NCI-H146 treated with DMSO at 0.1 percent for 48 hours (cell line): ENCODE measurements around the gene TIGAR.

ENCODE experiments used
- DNase-seq: peaks from one replicate; lab custom pipeline; 2025; ENCODE audit not compliant: unreplicated experiment; lab: John Stamatoyannopoulos, UW

TIGAR gene, protein sequence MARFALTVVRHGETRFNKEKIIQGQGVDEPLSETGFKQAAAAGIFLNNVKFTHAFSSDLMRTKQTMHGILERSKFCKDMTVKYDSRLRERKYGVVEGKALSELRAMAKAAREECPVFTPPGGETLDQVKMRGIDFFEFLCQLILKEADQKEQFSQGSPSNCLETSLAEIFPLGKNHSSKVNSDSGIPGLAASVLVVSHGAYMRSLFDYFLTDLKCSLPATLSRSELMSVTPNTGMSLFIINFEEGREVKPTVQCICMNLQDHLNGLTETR

GRCh38 chr12:4320853-4321701 lies at the start of gene TIGAR:
TIGAR (plus strand) TSS chr12:4321213; CDS start chr12:4321272, 59 bp downstream.
- DNase-seq: peak; percentile 91

GRCh38 chr12:4271717-4272423 lies 49.1 kb upstream of the TIGAR start:
- DNase-seq: no peak

- DNase-seq: no peak
These were observed 48.4 kb upstream of the TIGAR start for GRCh38 chr12:4272424-4273272.

- no peak for DNase-seq
These were observed 47.8 kb upstream of the TIGAR start for GRCh38 chr12:4273273-4273651.

DNA sequence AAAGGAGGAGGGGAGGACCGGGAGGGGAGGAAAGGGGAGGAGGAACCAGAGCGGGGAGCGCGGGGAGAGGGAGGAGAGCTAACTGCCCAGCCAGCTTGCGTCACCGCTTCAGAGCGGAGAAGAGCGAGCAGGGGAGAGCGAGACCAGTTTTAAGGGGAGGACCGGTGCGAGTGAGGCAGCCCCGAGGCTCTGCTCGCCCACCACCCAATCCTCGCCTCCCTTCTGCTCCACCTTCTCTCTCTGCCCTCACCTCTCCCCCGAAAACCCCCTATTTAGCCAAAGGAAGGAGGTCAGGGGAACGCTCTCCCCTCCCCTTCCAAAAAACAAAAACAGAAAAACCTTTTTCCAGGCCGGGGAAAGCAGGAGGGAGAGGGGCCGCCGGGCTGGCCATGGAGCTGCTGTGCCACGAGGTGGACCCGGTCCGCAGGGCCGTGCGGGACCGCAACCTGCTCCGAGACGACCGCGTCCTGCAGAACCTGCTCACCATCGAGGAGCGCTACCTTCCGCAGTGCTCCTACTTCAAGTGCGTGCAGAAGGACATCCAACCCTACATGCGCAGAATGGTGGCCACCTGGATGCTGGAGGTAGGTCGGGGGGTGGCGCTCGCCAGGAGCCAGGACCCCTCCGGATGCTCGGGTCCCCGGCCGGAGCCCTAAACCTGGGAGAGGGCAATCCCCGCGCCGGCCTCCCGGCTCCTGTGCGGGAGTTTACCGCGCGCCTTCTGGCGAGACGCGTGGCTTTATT lies 47.2 kb upstream of the TIGAR start, which contains the start of gene CCND2:
CCND2 (plus strand) TSS at position 111 of the 744 bp plus-strand sequence; CDS start at position 390, 279 bp downstream.
- no peak for DNase-seq

GRCh38 chr12:4274396-4275015 lies 46.5 kb upstream of the TIGAR start:
- DNase-seq: no peak

DNA sequence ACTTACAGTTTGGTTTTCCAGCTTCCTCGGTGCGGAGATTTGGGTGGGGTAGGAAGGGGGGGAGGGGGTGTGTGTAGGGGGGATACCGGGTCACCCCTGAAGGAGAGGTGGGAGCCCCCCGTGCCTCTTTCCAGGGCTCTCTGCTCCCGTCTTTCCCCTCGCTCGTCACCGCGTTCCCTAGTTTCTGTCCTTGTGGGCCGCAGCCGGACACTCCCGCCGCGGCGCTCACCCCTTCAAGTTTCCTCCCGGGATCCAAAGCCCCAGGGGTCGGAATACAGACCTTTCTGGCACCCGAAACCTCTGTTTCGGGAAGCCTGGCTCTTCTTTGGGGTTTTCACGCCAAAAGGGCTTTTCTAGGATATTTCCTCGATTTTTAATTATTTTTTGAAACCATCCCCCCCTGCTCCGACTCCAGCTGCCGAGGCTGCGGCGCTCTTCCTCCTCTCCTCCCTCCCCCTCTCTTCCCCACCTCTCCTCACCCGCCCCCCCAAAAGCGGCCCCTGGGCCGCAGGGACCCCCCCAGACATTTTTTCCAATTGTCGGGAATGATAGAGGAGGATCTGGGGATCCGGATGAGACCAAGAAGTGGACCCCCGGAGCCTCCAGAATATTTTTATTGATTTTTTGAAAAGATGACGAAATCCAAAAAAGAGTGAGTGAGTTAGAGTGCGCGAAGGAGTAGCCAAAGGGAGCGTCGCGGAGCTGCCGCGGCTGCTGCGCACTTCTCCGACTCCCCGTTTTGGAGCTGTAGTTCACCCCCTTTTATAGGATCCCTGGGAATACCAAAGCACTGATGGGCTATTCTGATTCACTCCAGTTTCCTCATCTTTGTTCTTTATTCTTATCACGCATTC lies 45.8 kb upstream of the TIGAR start:
- no peak for DNase-seq

DNA sequence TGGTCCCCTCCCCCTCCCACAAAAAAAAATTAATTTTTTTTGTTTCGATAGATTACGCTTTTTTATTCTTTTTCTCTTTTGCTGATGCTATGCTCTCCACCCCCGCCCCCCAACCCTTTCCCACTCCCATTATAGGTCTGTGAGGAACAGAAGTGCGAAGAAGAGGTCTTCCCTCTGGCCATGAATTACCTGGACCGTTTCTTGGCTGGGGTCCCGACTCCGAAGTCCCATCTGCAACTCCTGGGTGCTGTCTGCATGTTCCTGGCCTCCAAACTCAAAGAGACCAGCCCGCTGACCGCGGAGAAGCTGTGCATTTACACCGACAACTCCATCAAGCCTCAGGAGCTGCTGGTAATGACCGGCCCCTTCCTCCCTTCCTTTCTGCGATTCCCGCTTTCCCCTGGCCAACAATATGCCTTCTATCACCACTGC lies 45.1 kb upstream of the TIGAR start:
- DNase-seq: no peak

GRCh38 chr12:4276524-4277204 lies 44.3 kb upstream of the TIGAR start:
- DNase-seq: peak; percentile 51

DNA sequence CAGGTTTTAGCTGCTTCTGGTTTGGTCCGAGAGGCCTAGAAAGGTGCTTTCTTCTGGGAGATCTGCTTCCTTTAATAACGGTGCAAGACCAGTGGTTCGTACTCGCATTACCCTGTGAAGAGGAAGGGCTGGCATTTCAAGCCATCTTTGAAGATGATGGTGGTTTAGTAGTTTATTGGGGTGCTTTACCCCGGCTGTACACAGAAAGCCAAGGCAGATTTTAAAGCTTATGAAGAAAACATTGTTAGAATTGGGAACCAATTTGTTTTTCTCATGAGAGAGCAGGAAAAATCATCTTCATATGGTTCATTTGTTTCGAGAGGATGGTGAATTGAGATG lies 43.8 kb upstream of the TIGAR start:
- DNase-seq: no peak

DNA sequence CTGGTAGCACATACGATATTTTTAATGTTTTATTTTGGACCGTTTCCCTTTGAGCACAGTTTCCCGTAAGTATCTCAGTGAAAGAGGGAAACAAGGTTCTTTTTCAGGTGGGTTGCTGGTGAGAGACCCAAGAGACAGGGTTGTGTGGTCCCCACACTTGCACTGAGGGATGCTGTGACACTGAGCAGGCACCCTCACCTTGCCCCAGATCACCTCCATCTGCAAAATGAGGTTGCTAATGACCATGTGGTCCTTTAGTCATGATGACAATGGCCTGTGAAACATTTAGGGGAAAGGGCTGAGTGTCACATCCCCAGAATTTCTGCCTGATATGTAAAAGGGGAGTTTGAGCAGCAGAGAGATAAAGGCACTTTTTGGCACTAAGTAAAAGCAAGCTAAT lies 43.2 kb upstream of the TIGAR start:
- no peak for DNase-seq

DNA sequence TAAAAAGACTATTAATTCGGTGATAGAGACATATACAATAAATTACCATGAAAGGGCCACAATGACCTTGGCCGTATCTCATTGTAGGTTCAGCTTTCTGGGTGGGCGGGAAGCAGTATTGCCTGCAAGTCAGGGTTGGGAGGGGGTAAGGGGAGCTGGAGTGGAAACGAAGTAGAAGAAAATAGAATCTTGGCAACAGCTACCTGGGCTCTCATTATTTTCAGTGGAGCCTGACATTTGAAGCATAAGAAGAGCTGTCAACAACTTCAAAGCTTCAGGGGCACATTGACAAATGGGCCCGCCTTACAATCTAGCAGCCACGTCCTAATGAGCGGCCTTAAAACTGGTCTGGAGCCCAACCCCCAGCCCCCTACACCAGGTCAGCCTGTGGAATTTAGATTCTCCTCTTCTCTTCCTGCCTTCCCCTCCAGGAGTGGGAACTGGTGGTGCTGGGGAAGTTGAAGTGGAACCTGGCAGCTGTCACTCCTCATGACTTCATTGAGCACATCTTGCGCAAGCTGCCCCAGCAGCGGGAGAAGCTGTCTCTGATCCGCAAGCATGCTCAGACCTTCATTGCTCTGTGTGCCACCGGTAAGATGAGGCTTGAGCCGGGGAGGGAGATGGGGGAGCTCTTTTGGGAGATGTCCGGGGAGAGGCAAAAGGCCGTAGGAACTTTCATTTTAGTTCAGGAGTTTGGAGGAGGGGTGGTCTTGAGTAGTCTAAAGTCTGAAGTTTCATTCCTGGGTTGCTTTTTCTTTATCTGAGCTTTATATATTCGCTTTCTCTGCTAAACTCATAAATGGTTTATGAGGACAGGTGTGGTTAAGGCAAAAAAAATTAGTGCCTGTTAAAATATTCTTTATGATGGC lies 42.5 kb upstream of the TIGAR start:
- DNase-seq: no peak

GRCh38 chr12:4279198-4279690 lies 41.8 kb upstream of the TIGAR start:
- no peak for DNase-seq

- no peak for DNase-seq
These were observed 40.5 kb upstream of the TIGAR start for GRCh38 chr12:4280351-4281163.

- DNase-seq: no peak
These were observed 39.8 kb upstream of the TIGAR start for GRCh38 chr12:4281173-4281654.
